H7 (cell line): ENCODE results near the gene HADHA. TPM values are rescaled to one million over a fixed set of nuclear protein-coding genes. Genes with fewer than 3 reads are reported as not detected.
"Not testable (repeated sequence)": the region's sequence is repeated elsewhere in the genome, so short reads cannot be mapped to it uniquely, and the experiment has no call there.

ENCODE experiments used
- DNase-seq: peaks from one replicate; pipeline ENCODE4 v3.0.0; 2012
- H3K27me3 ChIP-seq: 2 replicates; pipeline ENCODE4 v1.6.0; 2011; ENCODE audit warnings: mild to moderate bottlenecking, low read length; ENCODE audit not compliant: control insufficient read depth, insufficient read depth
- H3K36me3 ChIP-seq: replicated peaks from 2 replicates; pipeline ENCODE4 v1.5.1; 2011; ENCODE audit warnings: low read length; ENCODE audit not compliant: control insufficient read depth, insufficient read depth
- H3K4me3 ChIP-seq: 2 replicates; pipeline ENCODE4 v1.5.1; 2011; ENCODE audit warnings: low read depth, mild to moderate bottlenecking, control low read depth, low read length, moderate library complexity; ENCODE audit not compliant: insufficient read depth
- total RNA-seq: library from RNA; depleted of rRNA; stranded (reverse); fragments of >200 nt; shearing (Covaris generic); gene quantifications from 2 replicates; pipeline ENCODE4 v1.2.3, GENCODE V29; 2014

Gene HADHA
- total RNA-seq, 1 experiment from 2014 or later: 111 TPM

GRCh38 chr2:26178246-26178645 lies 66.2 kb downstream of the HADHA start:
- Histone ChIP-seq H3K27me3 (peaks cover 12% of the 10 kb centered on the region), H3K36me3 (peaks cover 6% of the 10 kb centered on the region), H3K4me3 (no peak overlapping the region)
- DNase-seq: no peak

- no peak for DNase-seq
- Histone ChIP-seq H3K4me3 (no peak overlapping the region), H3K36me3 (peaks cover 6% of the 10 kb centered on the region), H3K27me3 (peaks cover 12% of the 10 kb centered on the region)
These were observed 67.3 kb downstream of the HADHA start for GRCh38 chr2:26177122-26177521.

- Histone ChIP-seq H3K4me3 (no peak overlapping the region), H3K36me3 (peaks cover 6% of the 10 kb centered on the region), H3K27me3 (peaks cover 14% of the 10 kb centered on the region)
- DNase-seq: no peak
These were observed 68.2 kb downstream of the HADHA start for GRCh38 chr2:26176279-26176615.

- no peak overlapping the region for H3K4me3 ChIP-seq
- H3K36me3 ChIP-seq: peaks cover 6% of the 10 kb centered on the region
- no peak for DNase-seq
- H3K27me3 ChIP-seq: peaks cover 14% of the 10 kb centered on the region
These were observed 68.8 kb downstream of the HADHA start for GRCh38 chr2:26175466-26176278.

GRCh38 chr2:26174691-26175465 lies 69.6 kb downstream of the HADHA start:
- H3K36me3 ChIP-seq: peaks cover 6% of the 10 kb centered on the region
- H3K27me3 ChIP-seq: peaks cover 14% of the 10 kb centered on the region
- no peak for DNase-seq
- no peak overlapping the region for H3K4me3 ChIP-seq

DNA sequence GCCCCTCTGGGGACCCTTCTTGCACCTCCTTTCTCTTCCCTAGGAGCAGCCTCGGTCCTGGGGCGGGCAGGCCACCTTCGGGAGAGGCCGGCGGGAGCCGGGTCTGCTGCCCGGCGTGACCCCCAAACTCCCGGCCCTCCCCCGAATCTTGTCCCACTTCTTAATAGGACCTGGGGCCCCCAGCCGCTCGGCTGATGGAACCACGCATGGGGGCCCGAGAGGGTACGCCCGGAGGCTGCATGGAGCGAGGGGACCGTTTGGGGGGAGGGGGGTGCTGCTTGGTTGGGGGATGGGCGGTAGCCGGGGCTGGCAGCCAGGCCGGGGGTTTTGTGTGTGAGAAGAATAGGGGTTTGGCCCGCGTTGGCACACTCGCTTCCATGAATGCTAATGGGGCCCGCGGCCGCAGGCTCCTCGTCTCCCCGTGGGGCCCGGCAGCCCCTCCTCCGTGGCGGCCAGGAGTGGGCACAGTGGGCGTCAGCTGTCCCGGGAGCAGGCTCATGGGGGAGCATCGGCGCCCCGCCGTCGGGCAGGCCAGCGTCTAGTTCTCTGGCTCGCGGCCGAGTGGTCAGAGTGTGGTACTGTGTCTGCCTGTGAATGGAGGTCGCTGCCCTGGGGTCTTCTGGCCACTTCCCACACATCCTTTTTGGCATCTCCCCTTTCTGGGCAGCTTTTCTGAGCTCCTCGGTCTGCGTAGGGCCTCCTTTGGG lies 70.5 kb downstream of the HADHA start:
- peak overlapping the region; percentile 75 for H3K4me3 ChIP-seq
- DNase-seq: peak; percentile 89
- H3K36me3 ChIP-seq: peaks cover 6% of the 10 kb centered on the region
- peaks cover 14% of the 10 kb centered on the region for H3K27me3 ChIP-seq

- peak; percentile 99 for DNase-seq
- Histone ChIP-seq H3K27me3 (peaks cover 14% of the 10 kb centered on the region), H3K36me3 (peaks cover 6% of the 10 kb centered on the region), H3K4me3 (peak within 1 kb of the TSS; percentile 75)
These were observed 71.3 kb downstream of the HADHA start, which contains the start of gene GAREM2 for GRCh38 chr2:26172871-26173775. TSS of gene GAREM2 (plus strand) at chr2:26173088. CDS start at chr2:26173221, 133 bp downstream.

DNA sequence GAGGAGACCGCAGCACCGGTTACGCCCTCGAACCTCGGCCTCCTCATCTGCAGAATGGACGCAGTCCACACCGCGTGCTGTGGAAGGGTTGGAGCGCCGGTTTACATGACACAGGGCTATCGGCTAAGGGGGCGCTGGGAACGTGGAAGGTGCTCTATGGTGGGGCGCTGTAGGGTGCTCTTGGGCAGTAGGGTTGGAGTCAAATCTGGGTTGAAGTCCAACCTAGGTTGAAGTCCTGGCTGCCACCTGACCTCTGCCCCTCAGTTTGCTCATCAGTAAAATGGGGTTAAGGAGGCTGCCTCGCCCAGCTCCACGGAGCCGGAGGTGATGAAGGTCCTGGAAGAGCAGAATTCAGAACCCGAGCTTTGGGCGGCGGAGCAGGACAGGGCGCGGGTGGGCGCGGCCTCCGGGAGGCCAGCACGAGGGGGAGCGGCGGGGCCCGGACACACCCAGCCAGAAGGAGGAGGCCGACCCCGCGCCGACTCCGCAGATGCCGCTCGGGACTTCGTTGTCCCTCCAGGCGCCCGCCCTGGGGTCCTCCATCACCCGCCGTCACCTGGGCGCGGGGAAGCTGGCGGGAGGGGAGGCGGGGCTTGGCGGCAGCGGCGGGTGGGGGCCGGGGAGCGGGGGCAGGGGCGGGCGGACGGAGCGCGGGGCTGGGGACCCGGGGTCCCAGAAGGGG lies 72.1 kb downstream of the HADHA start:
- Histone ChIP-seq H3K36me3 (peaks cover 4% of the 10 kb centered on the region), H3K4me3 (peak overlapping the region; percentile 52), H3K27me3 (peaks cover 14% of the 10 kb centered on the region)
- no peak for DNase-seq

- Histone ChIP-seq H3K36me3 (no peaks in the 10 kb centered on the region), H3K4me3 (no peak overlapping the region), H3K27me3 (peaks cover 14% of the 10 kb centered on the region)
- DNase-seq: peak; percentile 37
These were observed 73.6 kb downstream of the HADHA start for GRCh38 chr2:26170795-26171194.

DNA sequence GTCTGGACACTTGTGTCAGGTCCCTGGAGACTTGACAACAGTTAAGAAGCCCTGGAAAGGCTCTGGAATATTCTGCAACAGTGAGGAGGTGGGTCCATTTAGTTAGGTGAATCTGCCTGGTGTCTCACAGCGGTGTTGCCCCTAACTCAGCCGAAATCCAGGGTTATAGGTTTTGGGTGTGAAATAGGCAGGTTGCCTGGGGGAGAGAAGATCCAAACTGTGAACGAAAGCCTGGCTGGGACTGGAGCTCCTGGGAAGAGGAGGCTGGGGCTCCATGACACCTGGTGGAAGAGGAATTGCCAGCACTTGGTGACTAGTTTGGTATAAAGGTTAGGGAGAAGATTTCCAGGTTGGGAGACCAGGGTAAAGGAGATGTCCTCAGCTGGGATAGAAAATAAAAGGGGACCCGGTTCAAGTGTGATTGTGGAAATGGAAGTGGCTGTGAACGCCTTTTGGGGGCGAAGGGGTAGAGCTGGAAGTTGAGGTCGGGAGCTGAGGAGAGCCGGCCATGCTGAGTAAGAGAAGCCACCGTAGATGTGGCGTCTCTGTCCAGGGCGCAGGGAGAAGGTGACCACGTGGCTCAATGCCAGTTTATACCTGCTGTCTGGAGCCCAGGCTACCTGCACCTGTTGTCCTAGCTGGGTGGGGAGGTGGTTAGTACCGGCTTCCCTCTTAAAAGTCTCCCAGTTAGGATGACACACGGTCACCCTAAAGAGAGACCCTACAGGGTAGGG lies 74.6 kb downstream of the HADHA start:
- no peaks in the 10 kb centered on the region for H3K36me3 ChIP-seq
- no peak for DNase-seq
- peaks cover 14% of the 10 kb centered on the region for H3K27me3 ChIP-seq
- no peak overlapping the region for H3K4me3 ChIP-seq

DNA sequence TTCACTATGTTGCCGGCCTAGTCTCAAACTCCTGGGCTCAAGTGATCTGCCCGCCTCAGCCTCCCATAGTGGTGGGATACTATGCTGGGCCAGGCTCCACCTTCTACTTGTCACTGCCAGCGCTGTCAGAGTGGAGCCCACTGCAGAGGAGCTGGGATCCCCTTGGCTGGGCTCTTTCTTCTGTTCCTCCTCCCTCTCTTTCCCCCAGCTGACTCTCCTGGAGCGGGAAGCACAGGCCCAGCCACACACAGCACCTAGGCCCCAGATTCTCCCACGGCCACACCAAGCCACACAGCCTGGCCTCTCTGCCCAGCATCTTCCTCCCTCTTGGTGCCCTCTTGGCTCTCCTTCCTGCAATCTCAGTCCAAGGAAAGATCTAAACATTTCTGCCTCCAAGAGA lies 75.2 kb downstream of the HADHA start:
- H3K4me3 ChIP-seq: no peak overlapping the region
- H3K27me3 ChIP-seq: peaks cover 12% of the 10 kb centered on the region
- no peak for DNase-seq
- H3K36me3 ChIP-seq: no peaks in the 10 kb centered on the region

GRCh38 chr2:26168785-26169184 lies 75.6 kb downstream of the HADHA start:
- no peaks in the 10 kb centered on the region for H3K36me3 ChIP-seq
- peaks cover 9% of the 10 kb centered on the region for H3K27me3 ChIP-seq
- H3K4me3 ChIP-seq: no peak overlapping the region
- DNase-seq: no peak

- not testable (repeated sequence) for H3K4me3 ChIP-seq, H3K27me3 ChIP-seq, H3K36me3 ChIP-seq, DNase-seq
These were observed 77.9 kb downstream of the HADHA start for GRCh38 chr2:26166541-26166940.
